HG02852 (cell line): Measurements from ENCODE around the gene TMEM130.
"Not testable (repeated sequence)": the region's sequence is repeated elsewhere in the genome, so short reads cannot be mapped to it uniquely, and the experiment has no call there.

Experiments
- ATAC-seq: cut with Tn5 transposase; IDR thresholded peaks from one replicate; pipeline ENCODE4 v1.9.1; 2021; ENCODE audit warnings: mild to moderate bottlenecking, moderate library complexity; ENCODE audit not compliant: unreplicated experiment

Gene TMEM130

GRCh38 chr7:98842552-98842951 lies 27.3 kb downstream of the TMEM130 start:
- not testable (repeated sequence) for ATAC-seq

GRCh38 chr7:98841179-98841997 lies 28.4 kb downstream of the TMEM130 start:
- ATAC-seq = no peak

GRCh38 chr7:98840722-98841121 lies 29.1 kb downstream of the TMEM130 start:
- ATAC-seq = no peak

- no peak for ATAC-seq
These were observed 29.7 kb downstream of the TMEM130 start for GRCh38 chr7:98840096-98840495.

GRCh38 chr7:98837630-98837972 lies 32.2 kb downstream of the TMEM130 start:
- ATAC-seq = no peak

GRCh38 chr7:98836811-98837629 lies 32.8 kb downstream of the TMEM130 start:
- no peak for ATAC-seq

GRCh38 chr7:98834949-98835348 lies 34.9 kb downstream of the TMEM130 start:
- ATAC-seq = no peak

- no peak for ATAC-seq
These were observed 36.8 kb downstream of the TMEM130 start for GRCh38 chr7:98833022-98833421.

GRCh38 chr7:98831641-98832221 lies 38.1 kb downstream of the TMEM130 start:
- ATAC-seq = no peak

- no peak for ATAC-seq
These were observed 38.8 kb downstream of the TMEM130 start for GRCh38 chr7:98830972-98831548.

GRCh38 chr7:98828368-98828767 lies 41.4 kb downstream of the TMEM130 start:
- ATAC-seq = no peak

GRCh38 chr7:98827258-98827657 lies 42.6 kb downstream of the TMEM130 start:
- ATAC-seq = no peak

GRCh38 chr7:98826811-98827231 lies 43.0 kb downstream of the TMEM130 start:
- no peak for ATAC-seq

GRCh38 chr7:98826387-98826786 lies 43.4 kb downstream of the TMEM130 start:
- ATAC-seq = no peak

- no peak for ATAC-seq
These were observed 46.6 kb downstream of the TMEM130 start for GRCh38 chr7:98823226-98823625.

- ATAC-seq = no peak
These were observed 48.5 kb downstream of the TMEM130 start for GRCh38 chr7:98821348-98821747.

- ATAC-seq = no peak
These were observed 52.7 kb downstream of the TMEM130 start for GRCh38 chr7:98816967-98817710.

- ATAC-seq = no peak
These were observed 53.6 kb downstream of the TMEM130 start for GRCh38 chr7:98816241-98816640.

GRCh38 chr7:98815313-98815712 lies 54.5 kb downstream of the TMEM130 start:
- no peak for ATAC-seq

GRCh38 chr7:98811299-98811698 lies 58.5 kb downstream of the TMEM130 start:
- ATAC-seq = no peak
